NCI-H1694 treated with DMSO at 0.1 percent for 48 hours (cell line): ENCODE results near the gene TUBA1C.

Experiments
- DNase-seq: peaks from one replicate; lab custom pipeline; 2025; lab: John Stamatoyannopoulos, UW

TUBA1C gene

GRCh38 chr12:49283541-49284429, 18.9 kb downstream of the TUBA1C start:
- DNase-seq: no peak

GRCh38 chr12:49284672-49285071, 19.8 kb downstream of the TUBA1C start:
- no peak for DNase-seq

GRCh38 chr12:49287876-49288275, 23.0 kb downstream of the TUBA1C start:
- no peak for DNase-seq

- DNase-seq: no peak
These were observed 23.6 kb downstream of the TUBA1C start for GRCh38 chr12:49288412-49288853.

- no peak for DNase-seq
These were observed 24.2 kb downstream of the TUBA1C start for GRCh38 chr12:49288922-49289555.

GRCh38 chr12:49292729-49293055, 27.8 kb downstream of the TUBA1C start:
- peak; percentile 82 for DNase-seq

- peak; percentile 93 for DNase-seq
These were observed 28.4 kb downstream of the TUBA1C start for GRCh38 chr12:49293056-49293956.

- no peak for DNase-seq
These were observed 29.4 kb downstream of the TUBA1C start for GRCh38 chr12:49294086-49294803.

GRCh38 chr12:49294804-49295081, 29.9 kb downstream of the TUBA1C start:
- no peak for DNase-seq

GRCh38 chr12:49295082-49295936, 30.4 kb downstream of the TUBA1C start, which contains the start of gene PRPH:
PRPH (plus strand) TSS chr12:49295147; CDS start chr12:49295201, 54 bp downstream.
- DNase-seq: no peak

GRCh38 chr12:49296034-49296835, 31.4 kb downstream of the TUBA1C start:
- no peak for DNase-seq

GRCh38 chr12:49296836-49297694, 32.2 kb downstream of the TUBA1C start:
- no peak for DNase-seq

GRCh38 chr12:49297695-49298060, 32.8 kb downstream of the TUBA1C start:
- no peak for DNase-seq

- DNase-seq: no peak
These were observed 33.3 kb downstream of the TUBA1C start for GRCh38 chr12:49298160-49298559.

GRCh38 chr12:49301760-49302159, 36.9 kb downstream of the TUBA1C start:
- DNase-seq: no peak

- DNase-seq: no peak
These were observed 39.3 kb downstream of the TUBA1C start for GRCh38 chr12:49304161-49304560.

- no peak for DNase-seq
These were observed 41.1 kb downstream of the TUBA1C start for GRCh38 chr12:49305762-49306510.

GRCh38 chr12:49309386-49309785, 44.5 kb downstream of the TUBA1C start:
- no peak for DNase-seq
